Measurements from ENCODE around the gene PPP4C. TPM values are rescaled to one million over a fixed set of nuclear protein-coding genes. Genes with fewer than 3 reads are reported as not detected.

Gene PPP4C
- total and polyA plus RNA-seq, 2 of the 8 experiments (the other 6 are each of a cell fraction or from before 2014, with no cell fraction given): 148 to 298 TPM

DNA sequence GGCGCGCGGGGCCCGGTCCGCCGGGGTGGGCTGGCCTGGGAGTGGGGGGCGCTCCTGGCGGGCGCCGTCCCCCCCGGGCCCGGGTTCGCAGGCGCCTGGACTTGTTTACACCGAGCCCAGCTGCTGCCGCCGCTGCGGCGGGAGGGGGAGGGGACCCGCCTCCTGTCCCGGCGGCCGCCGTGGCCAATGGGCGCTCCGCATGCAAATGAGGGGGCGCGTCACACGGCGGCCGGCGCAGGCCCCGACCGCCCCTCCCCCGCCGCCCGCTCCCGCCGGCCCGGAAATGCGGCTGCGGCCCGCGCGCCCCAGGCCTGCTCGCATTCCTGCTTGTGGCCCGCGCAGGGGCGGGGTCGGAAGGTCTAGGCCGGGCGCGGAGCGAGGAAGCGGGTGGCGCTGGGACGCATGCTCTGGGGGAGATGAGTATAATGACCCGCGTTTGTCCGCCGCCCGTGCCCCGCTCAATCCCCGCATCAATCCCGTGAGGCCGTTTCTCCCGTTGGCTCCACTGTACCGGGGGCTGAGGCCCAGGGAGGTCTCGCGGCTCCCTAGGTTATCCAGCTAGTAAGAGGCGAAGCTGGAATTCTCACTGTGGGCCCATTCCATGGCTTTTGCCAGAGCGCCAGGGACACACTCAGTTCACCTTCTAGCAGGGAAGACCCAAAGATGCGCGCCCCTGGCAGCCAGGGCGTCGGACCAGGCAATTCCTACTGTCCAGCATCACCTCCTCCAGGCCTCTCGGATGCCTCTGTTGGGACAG, 20.5 kb downstream of the PPP4C start, which contains the start of gene YPEL3 (continued):
- TF ChIP-seq, protein P1, sequence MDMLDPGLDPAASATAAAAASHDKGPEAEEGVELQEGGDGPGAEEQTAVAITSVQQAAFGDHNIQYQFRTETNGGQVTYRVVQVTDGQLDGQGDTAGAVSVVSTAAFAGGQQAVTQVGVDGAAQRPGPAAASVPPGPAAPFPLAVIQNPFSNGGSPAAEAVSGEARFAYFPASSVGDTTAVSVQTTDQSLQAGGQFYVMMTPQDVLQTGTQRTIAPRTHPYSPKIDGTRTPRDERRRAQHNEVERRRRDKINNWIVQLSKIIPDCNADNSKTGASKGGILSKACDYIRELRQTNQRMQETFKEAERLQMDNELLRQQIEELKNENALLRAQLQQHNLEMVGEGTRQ (IDR thresholded peaks at IDR 0.05; ENCODE audit: low read length): no peak
- TF ChIP-seq CBX5 (IDR thresholded peaks at IDR 0.05; ENCODE audit: low read depth, low read length) (no peak), RXRA (IDR thresholded peaks at IDR 0.05; ENCODE audit: insufficient read depth, low read depth, low read length) (no peak), CHD2 (IDR thresholded peaks at IDR 0.05; ENCODE audit: low read length) (no peak), BACH1 (IDR thresholded peaks at IDR 0.05; ENCODE audit: low read length) (no peak), CTBP2 (IDR thresholded peaks at IDR 0.05; ENCODE audit: borderline replicate concordance, insufficient read depth, insufficient read length, low read length) (no peak), GTF2F1 (IDR thresholded peaks at IDR 0.05; ENCODE audit: borderline replicate concordance, low read depth, low read length) (0 out of 2 replicates have a peak, but pooled peaks have one; percentile 7), KDM1A (IDR thresholded peaks at IDR 0.05; ENCODE audit: borderline replicate concordance, low read length) (no peak), POLR2A (IDR thresholded peaks at IDR 0.05; ENCODE audit: control extremely low read depth in 1 of 2, low read depth in 2 of 2, low read length in 2 of 2) (peak; percentile 76 to 78), SIRT6 (IDR thresholded peaks at IDR 0.05; ENCODE audit: low read length) (no peak), RBBP5 (IDR thresholded peaks at IDR 0.05; ENCODE audit: borderline replicate concordance, low read depth, low read length) (peak; percentile 47; the same call in 1 of the 2 replicates), TAF7 (optimal IDR thresholded peaks at IDR 0.05; ENCODE audit: borderline replicate concordance, low read depth, low read length) (peak; percentile 68), KDM5A (IDR thresholded peaks at IDR 0.05; ENCODE audit: low read length) (no peak), RAD21 (IDR thresholded peaks at IDR 0.05 in 1 of 2, conservative IDR thresholded peaks at IDR 0.05 in 1 of 2; ENCODE audit: low read depth in 2 of 2, low read length in 2 of 2) (no peak), TEAD4 (IDR thresholded peaks at IDR 0.05; ENCODE audit: low read depth, low read length) (peak; percentile 95), ASH2L (IDR thresholded peaks at IDR 0.05; ENCODE audit: low read length) (peak; percentile 88), BCL11A (IDR thresholded peaks at IDR 0.05; ENCODE audit: low read depth in 2 of 2, low read length in 2 of 2) (no peak), FOSL1 (IDR thresholded peaks at IDR 0.05; ENCODE audit: insufficient read depth, low read depth, low read length) (no peak), CBX8 (IDR thresholded peaks at IDR 0.05; ENCODE audit: borderline replicate concordance, low read depth, low read length) (no peak), CEBPB (IDR thresholded peaks at IDR 0.05; ENCODE audit: low read depth, low read length) (no peak), HDAC6 (IDR thresholded peaks at IDR 0.05; ENCODE audit: low read depth, low read length) (no peak)
- TF ChIP-seq, protein P2, sequence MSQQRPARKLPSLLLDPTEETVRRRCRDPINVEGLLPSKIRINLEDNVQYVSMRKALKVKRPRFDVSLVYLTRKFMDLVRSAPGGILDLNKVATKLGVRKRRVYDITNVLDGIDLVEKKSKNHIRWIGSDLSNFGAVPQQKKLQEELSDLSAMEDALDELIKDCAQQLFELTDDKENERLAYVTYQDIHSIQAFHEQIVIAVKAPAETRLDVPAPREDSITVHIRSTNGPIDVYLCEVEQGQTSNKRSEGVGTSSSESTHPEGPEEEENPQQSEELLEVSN (IDR thresholded peaks at IDR 0.05): peak; percentile 29; the same call in 1 of the 2 replicates
- TF ChIP-seq, protein P3, sequence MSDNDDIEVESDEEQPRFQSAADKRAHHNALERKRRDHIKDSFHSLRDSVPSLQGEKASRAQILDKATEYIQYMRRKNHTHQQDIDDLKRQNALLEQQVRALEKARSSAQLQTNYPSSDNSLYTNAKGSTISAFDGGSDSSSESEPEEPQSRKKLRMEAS (IDR thresholded peaks at IDR 0.05): peak; percentile 78
